A549 (cell line): ENCODE results near the gene RABL3.

ENCODE experiments used
- TP53 ChIP-seq: fragments of 250-450 bp; sonication (Bioruptor Pico); IDR thresholded peaks from 2 replicates; pipeline ENCODE4 v1.5.0; 2021; ENCODE audit warnings: mild to moderate bottlenecking, moderate library complexity
- USF2 ChIP-seq: fragments of 450-650 bp; IDR thresholded peaks from 2 replicates; pipeline ENCODE4 v1.6.1; 2014; ENCODE audit warnings: antibody characterized with exemption
- TF ChIP-seq, protein P1 (sequence below): fragments of >200 bp; sonication (Bioruptor Twin); formaldehyde crosslinking; IDR thresholded peaks from 3 replicates; pipeline ENCODE4 v1.5.1; 2016

GRCh38 chr3:120681018-120681417 lies 61.3 kb downstream of the RABL3 start:
- TF ChIP-seq USF2, result no peak
- no peak for TF ChIP-seq TP53 (CRISPR knock-in tag)
- TF ChIP-seq, protein P1, sequence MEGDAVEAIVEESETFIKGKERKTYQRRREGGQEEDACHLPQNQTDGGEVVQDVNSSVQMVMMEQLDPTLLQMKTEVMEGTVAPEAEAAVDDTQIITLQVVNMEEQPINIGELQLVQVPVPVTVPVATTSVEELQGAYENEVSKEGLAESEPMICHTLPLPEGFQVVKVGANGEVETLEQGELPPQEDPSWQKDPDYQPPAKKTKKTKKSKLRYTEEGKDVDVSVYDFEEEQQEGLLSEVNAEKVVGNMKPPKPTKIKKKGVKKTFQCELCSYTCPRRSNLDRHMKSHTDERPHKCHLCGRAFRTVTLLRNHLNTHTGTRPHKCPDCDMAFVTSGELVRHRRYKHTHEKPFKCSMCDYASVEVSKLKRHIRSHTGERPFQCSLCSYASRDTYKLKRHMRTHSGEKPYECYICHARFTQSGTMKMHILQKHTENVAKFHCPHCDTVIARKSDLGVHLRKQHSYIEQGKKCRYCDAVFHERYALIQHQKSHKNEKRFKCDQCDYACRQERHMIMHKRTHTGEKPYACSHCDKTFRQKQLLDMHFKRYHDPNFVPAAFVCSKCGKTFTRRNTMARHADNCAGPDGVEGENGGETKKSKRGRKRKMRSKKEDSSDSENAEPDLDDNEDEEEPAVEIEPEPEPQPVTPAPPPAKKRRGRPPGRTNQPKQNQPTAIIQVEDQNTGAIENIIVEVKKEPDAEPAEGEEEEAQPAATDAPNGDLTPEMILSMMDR, result no peak
